Endothelial cell of umbilical vein (primary cell): ENCODE results near the gene BAD.

Source experiments
- EZH2 ChIP-seq: IDR thresholded peaks from 2 replicates; pipeline ENCODE4 v1.6.1; 2012; ENCODE audit warnings: borderline replicate concordance, low read depth, mild to moderate bottlenecking, moderate library complexity, low read length, inconsistent platforms; ENCODE audit not compliant: severe bottlenecking
- TF ChIP-seq, protein P1 (sequence below), 2 donors: IDR thresholded peaks; 1 replicate in 1 of 2; 2 replicates in 1 of 2; pipeline ENCODE4 v1.5.1; 2011; ENCODE audit warnings: low read length in 2 of 2, mild to moderate bottlenecking in 2 of 2, moderate library complexity in 2 of 2, control low read depth in 1 of 2, inconsistent platforms in 1 of 2, low read depth in 1 of 2; ENCODE audit not compliant: insufficient read depth in 1 of 2; ENCODE audit errors: extremely low read depth in 1 of 2

- TF ChIP-seq, protein P1, sequence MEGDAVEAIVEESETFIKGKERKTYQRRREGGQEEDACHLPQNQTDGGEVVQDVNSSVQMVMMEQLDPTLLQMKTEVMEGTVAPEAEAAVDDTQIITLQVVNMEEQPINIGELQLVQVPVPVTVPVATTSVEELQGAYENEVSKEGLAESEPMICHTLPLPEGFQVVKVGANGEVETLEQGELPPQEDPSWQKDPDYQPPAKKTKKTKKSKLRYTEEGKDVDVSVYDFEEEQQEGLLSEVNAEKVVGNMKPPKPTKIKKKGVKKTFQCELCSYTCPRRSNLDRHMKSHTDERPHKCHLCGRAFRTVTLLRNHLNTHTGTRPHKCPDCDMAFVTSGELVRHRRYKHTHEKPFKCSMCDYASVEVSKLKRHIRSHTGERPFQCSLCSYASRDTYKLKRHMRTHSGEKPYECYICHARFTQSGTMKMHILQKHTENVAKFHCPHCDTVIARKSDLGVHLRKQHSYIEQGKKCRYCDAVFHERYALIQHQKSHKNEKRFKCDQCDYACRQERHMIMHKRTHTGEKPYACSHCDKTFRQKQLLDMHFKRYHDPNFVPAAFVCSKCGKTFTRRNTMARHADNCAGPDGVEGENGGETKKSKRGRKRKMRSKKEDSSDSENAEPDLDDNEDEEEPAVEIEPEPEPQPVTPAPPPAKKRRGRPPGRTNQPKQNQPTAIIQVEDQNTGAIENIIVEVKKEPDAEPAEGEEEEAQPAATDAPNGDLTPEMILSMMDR (IDR thresholded peaks at IDR 0.05; ENCODE audit: extremely low read depth in 1 of 2, insufficient read depth in 1 of 2, low read depth in 1 of 2, low read length in 2 of 2): no peak
- TF ChIP-seq EZH2: no peak
Measured at GRCh38 chr11:64243236-64243854, 41.1 kb downstream of the BAD start.
